D721Med (cell line): ENCODE data around the gene GALNT18.

Experiments used
- DNase-seq: peaks from one replicate; pipeline ENCODE4 v3.0.0; 2011; ENCODE audit warnings: low spot score; ENCODE audit not compliant: insufficient read length
- FAIRE-seq: peaks from 2 replicates; lab custom pipeline; 2011; peaks lifted over from hg19 to GRCh38; lab: Jason Lieb, UNC
- CTCF ChIP-seq: IDR thresholded peaks from 2 replicates; pipeline ENCODE4 v1.5.1; 2012; ENCODE audit warnings: mild to moderate bottlenecking, control low read depth; ENCODE audit not compliant: insufficient read depth; ENCODE audit errors: missing control alignments

GALNT18 gene

GRCh38 chr11:11230087-11230486 is 391.7 kb downstream of the GALNT18 start:
- no peak for FAIRE-seq
- TF ChIP-seq CTCF, result no peak
- DNase-seq, result no peak

- TF ChIP-seq CTCF, result no peak
- FAIRE-seq (no peak), DNase-seq (no peak)
Observed at GRCh38 chr11:11229647-11230046, 392.2 kb downstream of the GALNT18 start.

GRCh38 chr11:11227296-11228085 is 394.3 kb downstream of the GALNT18 start:
- DNase-seq, result no peak
- no peak for TF ChIP-seq CTCF
- no peak for FAIRE-seq
